HG03064 (cell line): ENCODE measurements around the gene TSBP1.

Source experiments
- ATAC-seq: cut with Tn5 transposase; IDR thresholded peaks from one replicate; pipeline ENCODE4 v1.9.1; 2021; ENCODE audit warnings: low read depth; ENCODE audit not compliant: unreplicated experiment

The TSBP1 gene

GRCh38 chr6:32371803-32372202 lies at the start of gene TSBP1:
Gene TSBP1, minus strand, starts transcription at chr6:32371903. Its CDS starts 197 bp downstream, at chr6:32371706.
- ATAC-seq, result no peak

DNA sequence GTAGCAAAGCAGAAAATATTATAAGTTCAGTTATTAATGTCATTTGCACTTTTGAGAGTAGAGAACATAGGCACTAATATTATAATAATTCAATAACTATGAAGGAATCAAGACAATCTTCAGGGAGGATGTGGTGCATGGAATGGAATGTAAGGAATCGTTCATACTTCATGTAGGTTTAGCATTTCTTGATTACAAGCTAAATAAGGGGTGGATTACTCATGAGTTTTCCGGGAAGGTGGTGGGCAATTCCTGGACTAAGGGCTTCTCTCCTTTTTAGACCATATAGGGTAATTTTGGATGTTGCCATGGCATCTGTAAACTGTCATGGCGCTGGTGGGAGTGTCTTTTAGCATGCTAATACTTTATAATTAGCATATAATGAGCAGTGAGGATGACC lies 44.3 kb upstream of the TSBP1 start:
- no peak for ATAC-seq

DNA sequence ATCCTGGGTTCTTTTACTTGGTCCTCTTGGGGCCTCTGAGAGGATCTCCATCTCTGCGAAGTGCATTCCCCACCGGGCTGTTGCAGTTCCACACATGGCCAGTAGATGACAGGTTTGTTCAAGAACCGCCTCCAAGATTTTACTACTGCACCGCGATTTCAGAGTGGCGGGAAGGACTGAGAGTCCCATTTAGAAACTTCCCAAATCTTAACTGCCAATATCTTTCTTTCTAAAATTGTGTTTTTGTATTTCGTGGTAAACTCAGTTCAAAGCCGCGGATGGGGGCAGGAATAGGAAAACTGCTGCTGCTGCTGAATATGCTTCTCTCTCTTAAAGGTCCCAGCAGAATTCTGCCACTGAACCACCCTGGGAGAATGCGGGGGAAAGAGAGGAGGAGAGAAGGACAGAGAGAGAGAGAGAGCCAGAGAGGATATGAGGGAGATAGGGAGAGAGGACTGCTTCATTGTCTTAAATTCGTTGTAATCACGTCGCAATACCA lies 43.9 kb upstream of the TSBP1 start:
- no peak for ATAC-seq

GRCh38 chr6:32413427-32414047 lies 41.8 kb upstream of the TSBP1 start:
- ATAC-seq, result no peak

DNA sequence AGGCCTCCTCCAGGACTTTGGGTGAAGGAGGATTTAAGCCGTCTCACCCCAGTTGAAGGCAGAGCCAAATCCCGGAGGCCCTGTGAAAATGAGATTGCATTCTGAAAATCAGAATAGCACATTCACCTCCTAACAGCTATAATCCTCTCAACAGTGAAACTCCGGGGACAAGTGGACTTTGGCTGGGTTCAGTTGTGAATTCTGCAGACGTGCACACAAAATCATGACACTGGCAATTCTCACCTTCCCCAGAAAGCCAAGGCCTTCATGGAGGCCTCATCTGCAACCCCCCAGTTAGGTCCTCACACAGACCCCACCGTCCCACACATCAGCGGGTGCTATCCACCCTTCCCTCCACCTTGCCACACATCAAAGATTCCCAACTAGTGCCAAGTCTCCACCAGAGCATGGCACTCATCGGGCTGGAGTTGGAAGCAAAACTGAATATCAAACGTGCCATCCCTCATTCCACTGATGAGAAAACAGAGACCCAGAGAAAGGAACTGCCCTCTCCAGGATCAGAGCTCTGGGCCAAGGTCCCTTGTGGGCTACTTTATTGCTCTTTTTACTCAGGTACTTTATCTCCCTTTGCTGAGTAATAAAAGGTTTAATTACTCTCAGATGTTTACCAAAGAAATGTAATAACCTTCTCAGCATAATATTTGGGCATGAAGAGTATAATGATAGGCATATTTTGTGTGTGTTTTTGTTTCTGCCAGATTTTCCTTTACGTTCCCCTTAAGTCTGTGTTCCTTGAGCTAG lies 40.0 kb upstream of the TSBP1 start:
- ATAC-seq, result no peak

DNA sequence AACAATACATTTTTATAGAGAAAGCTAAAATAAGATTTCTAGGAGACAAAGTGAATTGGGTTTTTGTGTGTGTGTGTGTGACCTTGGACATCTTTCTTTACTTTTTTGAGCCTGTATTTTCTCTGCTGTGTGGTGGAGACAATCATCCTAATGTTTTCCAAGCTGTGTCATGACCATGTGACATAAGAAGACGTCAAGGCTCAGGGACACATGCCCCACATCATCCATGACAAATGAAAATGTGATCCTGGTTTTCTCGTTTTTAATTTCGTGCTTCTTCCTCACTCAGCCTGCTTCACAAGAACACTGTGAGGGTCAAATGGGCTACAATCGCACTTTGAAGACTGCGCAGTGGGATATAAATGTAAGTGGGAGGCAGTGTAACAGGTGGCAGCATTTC lies 39.2 kb upstream of the TSBP1 start:
- no peak for ATAC-seq

DNA sequence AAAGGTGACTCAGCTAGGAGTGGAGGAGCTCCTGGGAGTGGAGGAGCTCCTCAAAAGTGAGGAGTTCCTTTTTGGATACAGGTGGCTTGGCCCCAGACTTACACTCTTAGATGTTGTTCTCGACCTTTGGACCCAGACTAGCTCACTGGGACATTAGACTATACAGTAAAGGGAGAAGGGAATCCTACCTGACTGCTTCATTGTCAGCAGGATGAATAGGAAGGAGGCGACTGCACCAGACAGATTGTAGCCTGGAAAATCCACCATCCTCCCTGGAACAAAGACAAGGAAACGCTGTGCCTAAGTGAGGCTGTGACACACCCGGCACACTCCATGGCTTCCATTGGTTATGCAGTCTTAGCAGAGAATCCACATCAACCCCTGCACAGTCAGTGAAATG lies 35.2 kb upstream of the TSBP1 start, which contains the start of gene BTNL2:
Gene BTNL2 (minus strand): TSS at position 325 of the 400 bp plus-strand sequence. CDS start 58 bp downstream, at position 267.
- no peak for ATAC-seq

- no peak for ATAC-seq
Measured at GRCh38 chr6:32406197-32406596, 34.5 kb upstream of the TSBP1 start.

DNA sequence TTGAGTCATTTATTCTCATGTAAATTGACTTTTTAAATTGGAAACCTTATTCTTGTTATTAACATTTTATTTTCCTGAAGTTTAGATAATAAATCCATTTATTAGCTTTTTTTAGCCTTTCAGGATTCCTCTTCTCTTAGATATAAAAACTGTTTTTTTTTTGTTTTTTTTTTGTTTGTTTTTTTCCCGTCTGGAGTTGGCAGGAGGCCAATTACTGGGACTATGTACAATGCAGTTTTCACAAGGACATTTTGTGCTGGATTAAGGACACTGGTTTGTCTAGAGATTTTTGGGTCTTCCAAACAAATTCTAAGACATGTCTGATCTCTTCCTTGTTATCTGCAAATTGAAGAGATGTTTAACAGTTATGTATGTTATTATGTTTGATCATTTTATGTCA lies 34.0 kb upstream of the TSBP1 start:
- ATAC-seq, result no peak

DNA sequence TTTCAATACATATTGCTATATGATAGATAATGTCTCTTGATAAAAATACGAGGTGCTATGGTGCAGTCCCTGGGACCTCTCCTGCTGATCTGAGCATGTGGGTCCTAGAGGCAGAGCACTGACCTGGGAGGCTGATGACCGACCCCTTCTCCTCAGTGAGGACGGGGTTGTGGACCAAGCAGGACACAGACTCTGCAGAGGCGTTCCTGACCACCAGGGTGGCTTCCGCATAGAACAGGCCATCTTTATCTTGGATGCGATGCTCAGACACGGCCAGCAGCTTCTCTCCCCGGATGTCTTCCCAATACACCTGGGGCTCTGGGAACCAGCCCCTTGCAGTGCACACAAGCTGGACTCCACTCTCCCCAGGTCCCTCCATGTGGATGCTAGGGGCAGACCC lies 31.1 kb upstream of the TSBP1 start:
- no peak for ATAC-seq

- ATAC-seq, result no peak
Measured at GRCh38 chr6:32401284-32401963, 29.7 kb upstream of the TSBP1 start.

DNA sequence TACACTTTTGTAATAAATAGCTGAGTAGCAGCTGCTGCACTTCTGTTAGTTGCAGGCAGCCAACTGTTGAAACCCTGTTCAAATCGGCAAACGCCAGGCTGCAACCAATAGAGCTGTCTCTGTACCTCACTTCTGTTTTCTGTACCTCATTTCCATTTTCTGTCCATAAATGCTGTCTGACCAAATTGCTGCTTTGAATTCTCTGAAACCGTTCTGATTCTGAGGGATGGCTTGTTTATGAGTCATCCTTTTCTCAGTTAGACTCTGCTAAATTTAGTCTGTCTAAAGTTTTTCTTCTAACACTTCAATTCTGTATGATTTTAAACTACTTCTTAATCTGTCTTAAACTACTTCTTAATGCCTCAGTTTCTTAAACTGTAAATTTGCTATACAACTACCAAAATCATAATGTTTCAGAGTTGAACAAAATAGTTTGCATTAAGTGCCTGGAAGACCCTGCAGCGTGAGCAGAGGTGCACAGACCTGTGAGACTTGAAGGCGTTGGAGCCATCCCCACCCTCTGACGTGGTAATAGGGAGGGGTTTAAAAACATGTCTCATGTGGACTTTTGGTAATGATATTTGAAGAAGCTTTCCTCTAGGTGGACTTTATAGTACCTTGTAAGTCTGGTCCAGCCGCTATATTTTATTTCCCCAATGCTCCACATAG lies 25.7 kb upstream of the TSBP1 start:
- ATAC-seq, result peak; percentile 75

DNA sequence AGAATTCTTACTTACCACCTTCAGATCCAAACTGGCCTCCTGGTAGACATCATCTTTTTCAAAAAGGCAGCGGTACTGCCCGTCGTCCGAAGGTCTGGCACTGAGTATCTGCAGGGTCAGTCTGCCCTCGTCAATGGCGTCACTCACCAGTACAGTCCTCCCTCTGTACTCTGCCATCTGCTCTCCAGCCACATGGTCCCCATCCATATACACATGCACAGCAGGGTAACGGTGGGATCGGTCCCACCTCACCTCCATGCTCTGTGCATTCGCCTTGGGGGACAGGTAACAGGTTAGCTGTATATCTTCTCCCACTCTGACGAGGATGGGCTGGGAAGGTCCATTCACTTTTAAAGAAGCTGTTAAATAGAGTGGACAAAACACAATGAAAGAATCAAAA lies 24.3 kb upstream of the TSBP1 start:
- ATAC-seq, result no peak

GRCh38 chr6:32393665-32394420 lies 22.1 kb upstream of the TSBP1 start:
- ATAC-seq, result no peak

DNA sequence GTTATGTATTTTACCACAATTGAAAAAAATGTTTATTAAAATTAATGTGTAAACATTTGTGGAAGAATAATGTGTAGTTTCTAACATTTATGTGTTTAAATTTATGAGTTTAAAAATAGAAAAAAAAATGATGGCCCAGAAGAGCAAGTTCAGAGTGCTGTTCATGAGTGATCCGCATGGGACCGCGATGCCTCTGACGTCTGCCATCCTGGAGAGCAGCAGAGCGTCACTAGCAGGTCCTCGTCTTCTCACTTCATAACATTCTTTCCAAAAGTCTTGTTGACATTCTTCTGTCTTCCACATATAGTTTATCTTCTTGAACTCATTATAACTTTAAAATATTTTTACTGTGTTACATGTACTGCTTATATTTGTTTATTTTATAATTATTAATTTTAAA lies 19.8 kb upstream of the TSBP1 start:
- no peak for ATAC-seq

GRCh38 chr6:32387589-32388340 lies 16.1 kb upstream of the TSBP1 start:
- ATAC-seq, result no peak

DNA sequence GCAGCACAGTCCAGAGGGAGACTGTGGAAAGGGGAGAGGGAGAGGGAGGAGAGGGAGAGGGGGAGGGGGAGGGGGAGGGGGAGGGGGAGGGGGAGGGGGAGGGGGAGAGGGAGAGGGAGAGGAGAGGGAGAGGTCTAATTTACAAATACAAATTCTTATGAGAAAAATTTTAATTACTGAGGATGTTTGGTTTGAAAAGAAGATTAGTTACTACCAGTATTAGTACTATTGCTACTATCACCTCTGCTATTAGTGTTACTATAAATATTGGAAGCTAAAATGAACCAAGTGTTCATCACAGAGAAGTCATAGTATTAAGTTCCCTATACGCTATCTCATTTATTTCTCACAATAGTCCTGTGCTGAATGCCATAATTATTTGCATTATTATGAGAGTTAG lies 14.3 kb upstream of the TSBP1 start:
- no peak for ATAC-seq

DNA sequence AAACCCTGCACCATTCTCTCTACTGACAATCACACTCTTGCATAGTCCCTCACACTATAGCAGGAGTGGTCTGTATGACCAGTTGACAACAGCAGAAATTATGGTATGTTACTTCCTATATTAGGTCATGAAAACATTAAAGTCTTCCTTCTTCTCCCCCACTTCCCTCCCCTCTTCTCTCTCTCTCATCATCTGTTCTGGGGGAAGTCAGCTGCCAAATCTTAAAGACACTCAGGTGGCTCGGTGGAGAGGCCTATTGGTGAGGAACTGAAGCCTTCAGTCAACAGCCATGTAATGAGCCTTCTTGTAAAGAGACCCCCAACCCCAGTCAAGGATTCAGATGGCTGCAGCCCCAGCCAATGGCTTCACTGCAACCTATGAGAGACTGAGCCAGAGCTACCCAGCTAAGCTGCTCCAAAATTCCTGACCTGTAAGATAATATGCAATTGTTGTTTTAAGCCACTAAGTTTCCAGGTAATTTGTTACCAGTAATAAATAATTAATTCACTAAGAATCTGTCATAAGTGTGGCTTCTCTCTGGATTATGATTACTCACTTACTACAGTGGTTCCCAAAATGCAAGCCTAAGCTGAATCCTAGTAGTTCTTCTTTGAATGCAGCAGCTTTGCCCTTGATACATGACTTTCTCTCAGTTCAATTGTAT lies 11.2 kb upstream of the TSBP1 start:
- no peak for ATAC-seq

DNA sequence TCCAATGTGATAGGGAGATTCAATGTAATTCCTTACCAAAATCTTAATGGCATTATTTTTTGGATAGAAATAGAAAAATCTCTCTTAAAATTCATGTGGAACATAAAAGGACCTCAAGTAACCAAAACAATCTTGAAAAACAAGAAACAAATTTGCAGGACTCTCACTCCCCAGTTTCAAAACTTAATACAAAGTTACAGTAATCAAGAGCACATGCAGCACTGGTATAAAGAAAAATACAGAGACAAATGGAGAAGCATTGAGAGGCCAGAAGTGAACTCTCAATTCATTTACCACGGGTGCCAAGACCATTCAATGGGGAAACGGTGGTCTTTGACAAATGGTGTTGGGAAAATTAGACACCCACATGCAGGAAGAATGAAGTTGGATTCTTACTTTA lies 7.8 kb upstream of the TSBP1 start:
- ATAC-seq, result no peak
